Activated CD8-positive, alpha-beta T cell treated with anti-CD3 and anti-CD28 coated beads for 36 hours (primary cell): ENCODE results near the gene CCR1. TPM values are rescaled to one million over a fixed set of nuclear protein-coding genes. Genes with fewer than 3 reads are reported as not detected.

Experiments
- ATAC-seq: fragments of 200-7000 bp; cut with Tn5 transposase; one replicate; pipeline ENCODE4 v1.10.0; 2021; ENCODE audit warnings: mild to moderate bottlenecking, moderate library complexity
- CTCF ChIA-PET: fragments of 350-600 bp; sonication (Branson Sonifier 250); formaldehyde crosslinking; loops from one replicate; lab custom pipeline; 2021; ENCODE audit warnings: antibody characterized with exemption; lab: Charles Lee
- POLR2A ChIA-PET: fragments of 350-600 bp; sonication (Branson Sonifier 250); formaldehyde crosslinking; loops from one replicate; lab custom pipeline; 2021; ENCODE audit warnings: antibody characterized with exemption; lab: Charles Lee
- DNase-seq: peaks from one replicate; pipeline ENCODE4 v3.0.0-alpha.2; 2020
- H3K27ac Mint-ChIP-seq: one replicate; pipeline ENCODE4 v1.8.0; 2021; ENCODE audit warnings: mild to moderate bottlenecking, mixed read lengths
- H3K27me3 Mint-ChIP-seq: one replicate; pipeline ENCODE4 v1.8.0; 2021; ENCODE audit warnings: mixed read lengths
- H3K36me3 Mint-ChIP-seq: one replicate; pipeline ENCODE4 v1.8.0; 2021; ENCODE audit warnings: low read depth, mixed read lengths
- H3K4me1 Mint-ChIP-seq: one replicate; pipeline ENCODE4 v1.8.0; 2021; ENCODE audit warnings: low read depth, mixed read lengths
- H3K4me3 Mint-ChIP-seq: one replicate; pipeline ENCODE4 v1.8.0; 2021; ENCODE audit warnings: mild to moderate bottlenecking, moderate library complexity, mixed read lengths
- H3K9me3 Mint-ChIP-seq: one replicate; pipeline ENCODE4 v1.8.0; 2021; ENCODE audit warnings: mixed read lengths
- intact Hi-C: fragments of 100-400 bp; cut with micrococcal nuclease; formaldehyde crosslinking; loops from one replicate; pipeline ENCODE4 v1.10.0; 2022
- total RNA-seq, 2 experiments: library from RNA; stranded (reverse); gene quantifications; one replicate each; pipeline ENCODE4 v1.2.3, GENCODE V29; 2021
- TF ChIP-seq, protein P1 (sequence below): fragments of 200-600 bp; IDR thresholded peaks from one replicate; pipeline ENCODE4 v1.8.0; 2022; ENCODE audit warnings: antibody characterized with exemption, mild to moderate bottlenecking

CCR1 gene
- total RNA-seq, 2 experiments from 2014 or later: 0.67 to 1.1 TPM

DNA sequence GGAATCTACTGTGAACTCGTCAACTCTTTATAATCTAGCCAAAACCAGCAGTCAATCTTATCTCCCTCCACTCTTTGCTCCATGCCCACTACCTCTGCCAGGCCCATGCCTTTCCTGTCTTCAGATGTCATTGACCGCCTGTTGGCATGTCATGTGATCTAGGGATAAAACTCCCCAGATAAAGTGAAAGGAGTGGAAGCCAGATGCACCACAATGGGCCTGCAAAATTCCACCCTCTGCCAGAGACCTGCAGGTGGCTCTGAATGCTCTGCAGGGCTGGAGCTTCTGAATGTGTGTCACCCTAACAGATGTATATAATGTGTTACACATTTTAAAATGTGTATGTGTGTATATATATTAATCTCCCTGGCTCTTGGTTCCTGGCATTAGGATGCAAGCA, 31.8 kb upstream of the CCR1 start:
- intact Hi-C loops: no loop called here
- Mint-ChIP-seq H3K27me3 (peaks cover 4% of the 10 kb centered on the region), H3K36me3 (no peaks in the 10 kb centered on the region), H3K9me3 (no peaks in the 10 kb centered on the region), H3K27ac (no peak overlapping the region), H3K4me1 (no peaks in the 10 kb centered on the region), H3K4me3 (no peak overlapping the region)
- ChIA-PET CTCF (interaction anchor here (1.7 to 1.9 kb wide), 2 partner anchors 138 to 248 kb away, joined by 4 to 7 read pairs; no protein-coding TSS in a partner anchor), POLR2A (no interaction called here)
- ATAC-seq: no peak
- DNase-seq: no peak
- TF ChIP-seq, protein P1, sequence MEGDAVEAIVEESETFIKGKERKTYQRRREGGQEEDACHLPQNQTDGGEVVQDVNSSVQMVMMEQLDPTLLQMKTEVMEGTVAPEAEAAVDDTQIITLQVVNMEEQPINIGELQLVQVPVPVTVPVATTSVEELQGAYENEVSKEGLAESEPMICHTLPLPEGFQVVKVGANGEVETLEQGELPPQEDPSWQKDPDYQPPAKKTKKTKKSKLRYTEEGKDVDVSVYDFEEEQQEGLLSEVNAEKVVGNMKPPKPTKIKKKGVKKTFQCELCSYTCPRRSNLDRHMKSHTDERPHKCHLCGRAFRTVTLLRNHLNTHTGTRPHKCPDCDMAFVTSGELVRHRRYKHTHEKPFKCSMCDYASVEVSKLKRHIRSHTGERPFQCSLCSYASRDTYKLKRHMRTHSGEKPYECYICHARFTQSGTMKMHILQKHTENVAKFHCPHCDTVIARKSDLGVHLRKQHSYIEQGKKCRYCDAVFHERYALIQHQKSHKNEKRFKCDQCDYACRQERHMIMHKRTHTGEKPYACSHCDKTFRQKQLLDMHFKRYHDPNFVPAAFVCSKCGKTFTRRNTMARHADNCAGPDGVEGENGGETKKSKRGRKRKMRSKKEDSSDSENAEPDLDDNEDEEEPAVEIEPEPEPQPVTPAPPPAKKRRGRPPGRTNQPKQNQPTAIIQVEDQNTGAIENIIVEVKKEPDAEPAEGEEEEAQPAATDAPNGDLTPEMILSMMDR: no peak

DNA sequence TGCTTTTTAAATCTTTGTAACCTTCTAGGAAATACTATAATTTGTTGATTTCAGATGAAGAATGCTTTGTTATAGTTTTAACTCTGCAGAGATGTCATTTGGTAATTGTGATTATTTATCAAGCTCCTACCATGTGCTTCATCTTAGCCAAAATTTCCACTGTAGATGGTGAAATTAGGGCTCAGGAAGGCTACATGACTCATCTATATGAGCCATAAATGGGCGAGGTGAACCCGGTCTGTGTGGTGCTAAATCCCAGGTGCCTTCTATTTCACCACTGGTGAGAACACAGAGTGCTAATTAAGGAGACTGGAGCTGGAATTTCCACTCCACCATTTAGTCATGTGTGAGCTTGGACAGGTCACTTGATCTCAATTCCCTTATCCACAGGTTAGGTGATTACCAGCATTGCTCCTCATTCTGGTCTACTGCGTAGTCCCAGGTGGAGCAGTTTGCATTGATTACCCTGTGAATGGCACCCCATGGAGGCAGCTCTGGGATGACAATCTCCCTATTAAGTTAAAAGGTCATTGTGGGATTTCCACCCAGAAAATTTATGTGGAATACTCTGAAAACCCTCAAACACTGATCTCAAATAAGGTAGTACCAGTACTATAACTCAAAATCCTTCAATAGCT, 31.3 kb upstream of the CCR1 start:
- TF ChIP-seq, protein P1: no peak
- no peaks in the 10 kb centered on the region for H3K36me3 Mint-ChIP-seq
- intact Hi-C loops: no loop called here
- DNase-seq: no peak
- ChIA-PET CTCF (interaction anchor here (1.2 to 1.9 kb wide), 4 partner anchors 9 to 249 kb away, joined by 4 to 7 read pairs (median 6); no protein-coding TSS in a partner anchor), POLR2A (no interaction called here)
- H3K27me3 Mint-ChIP-seq: peaks cover 4% of the 10 kb centered on the region
- no peak for ATAC-seq
- no peak overlapping the region for H3K4me3 Mint-ChIP-seq
- no peaks in the 10 kb centered on the region for H3K4me1 Mint-ChIP-seq
- H3K9me3 Mint-ChIP-seq: no peaks in the 10 kb centered on the region
- no peak overlapping the region for H3K27ac Mint-ChIP-seq

DNA sequence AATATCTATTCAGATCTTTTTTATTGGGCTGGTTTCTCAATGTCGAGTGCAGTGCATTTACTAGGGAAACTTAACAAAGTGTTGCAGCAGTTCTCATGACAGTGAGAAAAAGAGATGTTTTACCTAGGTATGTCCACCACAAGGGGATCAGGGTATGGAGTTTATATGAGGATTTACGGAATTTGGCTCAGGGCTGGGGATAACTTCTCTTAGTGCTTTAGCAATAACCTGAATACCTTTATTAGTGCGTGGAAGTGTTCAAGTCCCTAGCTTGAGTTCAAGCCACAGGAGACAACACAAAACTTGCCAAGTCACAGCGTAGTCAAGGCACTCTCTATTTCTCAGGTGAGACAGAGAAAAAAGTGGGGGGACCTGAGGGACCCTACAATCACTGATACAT, 30.3 kb upstream of the CCR1 start:
- no peak overlapping the region for H3K27ac Mint-ChIP-seq
- H3K9me3 Mint-ChIP-seq: no peaks in the 10 kb centered on the region
- H3K27me3 Mint-ChIP-seq: peaks cover 4% of the 10 kb centered on the region
- TF ChIP-seq, protein P1: no peak
- DNase-seq: no peak
- ChIA-PET CTCF (interaction anchor here (1.2 to 1.7 kb wide), 3 partner anchors 8 to 250 kb away, joined by 4 to 6 read pairs (median 5); no protein-coding TSS in a partner anchor), POLR2A (no interaction called here)
- H3K36me3 Mint-ChIP-seq: no peaks in the 10 kb centered on the region
- intact Hi-C loops: no loop called here
- ATAC-seq: no peak
- H3K4me1 Mint-ChIP-seq: no peaks in the 10 kb centered on the region
- no peak overlapping the region for H3K4me3 Mint-ChIP-seq

DNA sequence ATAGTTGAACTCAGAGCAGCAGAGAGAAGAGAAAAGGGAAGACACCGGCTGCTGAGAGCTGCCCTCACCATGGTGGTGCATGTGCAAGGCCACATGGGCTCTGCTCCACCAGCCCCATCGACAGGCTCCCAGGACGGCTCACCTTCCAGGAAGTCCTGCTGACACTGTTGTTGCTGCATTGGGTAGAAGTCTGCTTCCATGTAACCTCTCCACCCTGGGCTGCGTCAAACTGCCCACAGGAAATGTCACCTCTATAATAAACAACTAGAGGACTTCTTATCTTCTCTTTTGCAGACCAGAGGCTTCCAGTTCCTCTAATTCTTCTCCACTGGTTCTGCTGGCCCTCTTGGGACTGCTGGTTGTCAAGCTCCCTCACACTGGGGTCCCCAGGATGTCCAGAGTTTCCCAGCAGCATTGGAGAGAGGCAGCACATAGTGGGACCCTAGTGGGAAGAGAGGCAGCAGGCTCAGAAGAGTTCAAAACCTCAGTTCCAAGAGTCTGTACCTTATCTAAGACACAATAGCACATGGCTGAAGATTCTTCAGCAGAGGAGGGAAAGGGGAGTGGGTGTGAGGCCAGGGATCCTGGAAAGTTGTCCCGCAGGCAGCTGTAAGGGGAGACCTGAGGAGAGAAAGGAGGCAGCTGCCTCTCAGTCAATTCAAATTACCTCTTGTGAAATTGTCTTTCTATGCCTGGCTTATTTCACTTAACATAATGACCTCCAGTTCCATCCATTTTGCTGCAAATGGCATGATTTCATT, 28.4 kb upstream of the CCR1 start:
- H3K4me3 Mint-ChIP-seq: no peak overlapping the region
- TF ChIP-seq, protein P1: no peak
- DNase-seq: no peak
- H3K27me3 Mint-ChIP-seq: peaks cover 4% of the 10 kb centered on the region
- ChIA-PET POLR2A (no interaction called here), CTCF (interaction anchor here (2.4 kb wide), 1 partner anchor 40 kb away, joined by 7 read pairs; no protein-coding TSS in a partner anchor)
- H3K27ac Mint-ChIP-seq: no peak overlapping the region
- intact Hi-C loops: no loop called here
- H3K36me3 Mint-ChIP-seq: no peaks in the 10 kb centered on the region
- no peak for ATAC-seq
- H3K4me1 Mint-ChIP-seq: no peaks in the 10 kb centered on the region
- no peaks in the 10 kb centered on the region for H3K9me3 Mint-ChIP-seq

DNA sequence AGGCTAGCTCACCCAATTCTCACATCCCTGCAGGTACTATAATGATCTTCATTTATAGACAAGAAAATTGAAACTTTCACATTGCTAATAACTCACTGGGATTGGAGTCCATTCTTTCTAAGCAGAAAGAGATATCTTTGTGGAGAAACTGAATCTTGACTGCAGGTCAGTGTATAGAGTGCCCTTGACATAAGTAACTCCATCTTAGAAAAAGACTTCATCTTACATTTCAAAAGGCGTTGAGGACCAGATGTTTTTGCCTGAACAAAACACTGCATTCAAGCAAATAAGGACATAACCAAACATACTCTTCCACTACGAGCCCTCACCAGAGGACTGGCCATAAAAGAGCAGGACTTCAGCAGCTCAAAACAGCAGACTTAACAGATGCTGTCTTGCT, 27.3 kb upstream of the CCR1 start:
- Mint-ChIP-seq H3K4me3 (no peak overlapping the region), H3K27ac (no peak overlapping the region), H3K4me1 (peaks cover 3% of the 10 kb centered on the region), H3K36me3 (no peaks in the 10 kb centered on the region), H3K27me3 (peaks cover 4% of the 10 kb centered on the region), H3K9me3 (no peaks in the 10 kb centered on the region)
- POLR2A ChIA-PET: no interaction called here
- TF ChIP-seq, protein P1: no peak
- intact Hi-C loops: no loop called here
- ATAC-seq (no peak), DNase-seq (no peak)
- CTCF ChIA-PET: interaction anchor here (1.0 kb wide), 1 partner anchor 142 kb away, joined by 3 read pairs; no protein-coding TSS in a partner anchor
